Activated B cell treated with CpG ODN at 0.5 μM for 24 hours (primary cell): ENCODE results near the gene EPS8L3. TPM values are rescaled to one million over a fixed set of nuclear protein-coding genes. Genes with fewer than 3 reads are reported as not detected.

Experiments used
- ATAC-seq: fragments of 200-7000 bp; cut with Tn5 transposase; one replicate; pipeline ENCODE4 v1.10.0; 2021; ENCODE audit warnings: low read depth, mild to moderate bottlenecking, moderate library complexity
- CTCF ChIA-PET: fragments of 350-600 bp; sonication (Branson Sonifier 250); formaldehyde crosslinking; loops from one replicate; lab custom pipeline; 2021; ENCODE audit warnings: antibody characterized with exemption; lab: Charles Lee
- POLR2A ChIA-PET: fragments of 350-600 bp; sonication (Branson Sonifier 250); formaldehyde crosslinking; loops from one replicate; lab custom pipeline; 2021; ENCODE audit warnings: antibody characterized with exemption; lab: Charles Lee
- DNase-seq: peaks from one replicate; pipeline ENCODE4 v3.0.0; 2022
- H3K27ac Mint-ChIP-seq: one replicate; pipeline ENCODE4 v1.8.0; 2020; ENCODE audit warnings: mixed read lengths
- H3K27me3 Mint-ChIP-seq: one replicate; pipeline ENCODE4 v1.8.0; 2021; ENCODE audit warnings: mixed read lengths
- H3K36me3 Mint-ChIP-seq: one replicate; pipeline ENCODE4 v1.8.0; 2021; ENCODE audit warnings: low read depth, mixed read lengths
- H3K4me1 Mint-ChIP-seq: one replicate; pipeline ENCODE4 v1.8.0; 2021; ENCODE audit warnings: mixed read lengths
- H3K4me3 Mint-ChIP-seq: one replicate; pipeline ENCODE4 v1.8.0; 2020; ENCODE audit warnings: mild to moderate bottlenecking, mixed read lengths
- H3K9me3 Mint-ChIP-seq: one replicate; pipeline ENCODE4 v1.8.0; 2020; ENCODE audit warnings: mixed read lengths
- CTCF ChIP-seq: fragments of 200-600 bp; IDR thresholded peaks from one replicate; pipeline ENCODE4 v1.8.0; 2022; ENCODE audit warnings: antibody characterized with exemption, mild to moderate bottlenecking
- intact Hi-C: fragments of 100-400 bp; cut with micrococcal nuclease; formaldehyde crosslinking; loops from one replicate; pipeline ENCODE4 v1.15.1; 2024
- total RNA-seq: library from RNA; stranded (reverse); gene quantifications from 2 replicates; pipeline ENCODE4 v1.2.3, GENCODE V29; 2022

EPS8L3 gene
- total RNA-seq, 1 donor from 2014 or later = not detected

- Mint-ChIP-seq H3K27me3 (peaks cover 8% of the 10 kb centered on the region), H3K27ac (no peak overlapping the region), H3K9me3 (no peaks in the 10 kb centered on the region), H3K4me3 (no peak overlapping the region), H3K4me1 (no peaks in the 10 kb centered on the region), H3K36me3 (no peaks in the 10 kb centered on the region)
- ATAC-seq = no peak
- intact Hi-C loops = no loop called here
- CTCF ChIA-PET = no interaction called here
- no peak for TF ChIP-seq CTCF
- POLR2A ChIA-PET = no interaction called here
- no peak for DNase-seq
Measured at GRCh38 chr1:109724933-109725332, 38.8 kb downstream of the EPS8L3 start.

- peaks cover 8% of the 10 kb centered on the region for H3K27me3 Mint-ChIP-seq
- no peaks in the 10 kb centered on the region for H3K36me3 Mint-ChIP-seq
- DNase-seq (no peak), ATAC-seq (no peak)
- intact Hi-C loops = no loop called here
- TF ChIP-seq CTCF = no peak
- H3K9me3 Mint-ChIP-seq = no peaks in the 10 kb centered on the region
- ChIA-PET CTCF (no interaction called here), POLR2A (no interaction called here)
- no peaks in the 10 kb centered on the region for H3K4me1 Mint-ChIP-seq
- H3K4me3 Mint-ChIP-seq = no peak overlapping the region
- no peak overlapping the region for H3K27ac Mint-ChIP-seq
Measured at GRCh38 chr1:109722908-109723691, 40.6 kb downstream of the EPS8L3 start.

- no peak overlapping the region for H3K27ac Mint-ChIP-seq
- no peak for ATAC-seq
- CTCF ChIA-PET = no interaction called here
- DNase-seq = no peak
- no peaks in the 10 kb centered on the region for H3K9me3 Mint-ChIP-seq
- no peak for TF ChIP-seq CTCF
- no peaks in the 10 kb centered on the region for H3K4me1 Mint-ChIP-seq
- intact Hi-C loops = no loop called here
- H3K36me3 Mint-ChIP-seq = no peaks in the 10 kb centered on the region
- POLR2A ChIA-PET = no interaction called here
- no peak overlapping the region for H3K4me3 Mint-ChIP-seq
- H3K27me3 Mint-ChIP-seq = peaks cover 8% of the 10 kb centered on the region
Measured at GRCh38 chr1:109721971-109722370, 41.8 kb downstream of the EPS8L3 start.

- DNase-seq (no peak), ATAC-seq (no peak)
- no peak for TF ChIP-seq CTCF
- CTCF ChIA-PET = no interaction called here
- Mint-ChIP-seq H3K27me3 (peaks cover 9% of the 10 kb centered on the region), H3K4me3 (no peak overlapping the region), H3K27ac (no peak overlapping the region), H3K36me3 (no peaks in the 10 kb centered on the region), H3K9me3 (no peaks in the 10 kb centered on the region), H3K4me1 (no peaks in the 10 kb centered on the region)
- POLR2A ChIA-PET = no interaction called here
- intact Hi-C loops = no loop called here
Measured at GRCh38 chr1:109721042-109721441, 42.7 kb downstream of the EPS8L3 start.

GRCh38 chr1:109719337-109719837 is 44.3 kb downstream of the EPS8L3 start:
- H3K4me1 Mint-ChIP-seq = no peaks in the 10 kb centered on the region
- CTCF ChIA-PET = interaction anchor here (1.3 kb wide), 1 partner anchor 79 kb away, joined by 3 read pairs; no protein-coding TSS in a partner anchor
- no peaks in the 10 kb centered on the region for H3K36me3 Mint-ChIP-seq
- H3K9me3 Mint-ChIP-seq = no peaks in the 10 kb centered on the region
- peaks cover 10% of the 10 kb centered on the region for H3K27me3 Mint-ChIP-seq
- no peak overlapping the region for H3K4me3 Mint-ChIP-seq
- intact Hi-C loops = no loop called here
- ATAC-seq = no peak
- no peak for TF ChIP-seq CTCF
- POLR2A ChIA-PET = no interaction called here
- no peak for DNase-seq
- no peak overlapping the region for H3K27ac Mint-ChIP-seq
